HG02973 (cell line): ENCODE results near the gene SIDT2.
A peak's percentile ranks its signal among the peaks of the same experiment; 100 is the strongest.

Source experiments
- ATAC-seq: cut with Tn5 transposase; IDR thresholded peaks from one replicate; pipeline ENCODE4 v1.9.1; 2021; ENCODE audit warnings: moderate library complexity; ENCODE audit not compliant: unreplicated experiment

SIDT2 gene

GRCh38 chr11:117220999-117221774, 42.6 kb downstream of the SIDT2 start:
- ATAC-seq = no peak

- ATAC-seq = no peak
Measured at GRCh38 chr11:117221775-117222517, 43.4 kb downstream of the SIDT2 start.

- ATAC-seq = no peak
Measured at GRCh38 chr11:117222991-117223740, 44.6 kb downstream of the SIDT2 start.

GRCh38 chr11:117223741-117224689, 45.5 kb downstream of the SIDT2 start:
- ATAC-seq = no peak

- no peak for ATAC-seq
Measured at GRCh38 chr11:117225553-117226170, 47.1 kb downstream of the SIDT2 start.

GRCh38 chr11:117226388-117227385, 48.1 kb downstream of the SIDT2 start:
- no peak for ATAC-seq

- ATAC-seq = no peak
Measured at GRCh38 chr11:117228091-117228490, 49.5 kb downstream of the SIDT2 start.

- ATAC-seq = no peak
Measured at GRCh38 chr11:117229411-117229810, 50.9 kb downstream of the SIDT2 start.

GRCh38 chr11:117229931-117230285, 51.4 kb downstream of the SIDT2 start:
- ATAC-seq = no peak

GRCh38 chr11:117230286-117230961, 51.9 kb downstream of the SIDT2 start:
- no peak for ATAC-seq

- ATAC-seq = no peak
Measured at GRCh38 chr11:117230999-117231841, 52.7 kb downstream of the SIDT2 start.

- ATAC-seq = no peak
Measured at GRCh38 chr11:117231842-117232091, 53.2 kb downstream of the SIDT2 start, which contains the start of gene PCSK7. Gene PCSK7, minus strand, starts transcription at chr11:117232073. Its CDS starts 2,229 bp downstream, at chr11:117229844.

GRCh38 chr11:117232092-117232878, 53.7 kb downstream of the SIDT2 start, which contains the start of gene RNF214:
Gene RNF214, plus strand, starts transcription at chr11:117232671. Its CDS starts 1,602 bp downstream, at chr11:117234273.
- ATAC-seq = peak; percentile 61

- no peak for ATAC-seq
Measured at GRCh38 chr11:117232911-117233409, 54.4 kb downstream of the SIDT2 start.

GRCh38 chr11:117238221-117238620, 59.7 kb downstream of the SIDT2 start:
- ATAC-seq = no peak

GRCh38 chr11:117239295-117239694, 60.8 kb downstream of the SIDT2 start:
- ATAC-seq = no peak
